Keratinocyte (primary cell): ENCODE data around the gene ARL4D.

Experiments
- CTCF ChIP-seq, 3 experiments: IDR thresholded peaks in 1 of 3; conservative IDR thresholded peaks in 1 of 3; optimal IDR thresholded peaks in 1 of 3; 2 replicates in 2 of 3; 3 replicates in 1 of 3; pipeline versions ENCODE3 to v1.5.1; 2011; ENCODE audit warnings: low read length in 3 of 3, mild to moderate bottlenecking in 3 of 3, moderate library complexity in 2 of 3, control low read depth in 1 of 3, inconsistent platforms in 1 of 3; ENCODE audit not compliant: insufficient read depth in 2 of 3; ENCODE audit errors: extremely low read depth in 1 of 3
- EZH2 ChIP-seq: IDR thresholded peaks from one replicate; pipeline ENCODE4 v1.6.1; 2012; ENCODE audit warnings: inconsistent platforms, mild to moderate bottlenecking, low read length, moderate library complexity

- TF ChIP-seq CTCF (optimal IDR thresholded peaks at IDR 0.05 in 1 of 3, IDR thresholded peaks at IDR 0.05 in 1 of 3, conservative IDR thresholded peaks at IDR 0.05 in 1 of 3; ENCODE audit: extremely low read depth in 1 of 3, insufficient read depth in 2 of 3, low read length in 3 of 3): no peak
- no peak for TF ChIP-seq EZH2
Measured at GRCh38 chr17:43398724-43399595, at the start of gene ARL4D.
